ENCODE data around the gene AOPEP. TPM values are rescaled to one million over a fixed set of nuclear protein-coding genes. Genes with fewer than 3 reads are reported as not detected.

The AOPEP gene
- total RNA-seq, 1 experiment from 2014 or later, result 15.0 TPM

DNA sequence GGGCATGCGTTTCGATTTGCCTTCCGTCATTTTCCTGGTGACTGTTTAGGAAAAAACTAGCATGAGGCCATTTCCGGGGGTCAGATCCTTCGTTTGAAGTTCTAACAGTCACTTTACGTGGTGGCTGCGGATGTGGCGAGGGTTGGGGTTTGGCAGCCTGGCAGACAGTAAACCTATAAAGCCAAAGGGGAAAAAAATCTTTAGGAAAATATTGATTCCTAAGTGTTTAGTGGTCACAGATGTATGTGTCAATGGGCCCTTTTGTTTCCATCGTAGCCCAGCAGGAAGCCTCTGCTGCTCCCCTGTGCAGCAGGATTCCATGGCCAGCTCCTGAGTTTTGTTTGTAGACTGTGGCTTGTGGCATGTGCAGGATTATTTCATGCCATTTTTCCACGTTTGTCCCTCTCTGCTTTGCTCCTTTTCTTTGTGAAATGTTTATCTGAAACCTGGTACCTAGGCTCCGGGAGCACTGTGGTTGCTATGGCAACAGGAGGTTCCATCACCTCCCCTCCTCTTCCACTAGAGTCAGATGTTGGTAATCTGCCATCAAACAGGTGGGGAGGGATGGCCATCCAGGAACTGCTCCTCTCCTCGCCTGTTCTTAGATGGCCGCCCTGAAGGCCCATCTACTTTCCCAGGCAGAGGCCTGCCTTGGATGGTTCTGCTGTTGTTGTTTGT, 202.3 kb downstream of the AOPEP start:
- no peak overlapping the region for H3K18ac ChIP-seq (ENCODE audit: insufficient read length, low read depth, low read length)
- no peak overlapping the region for H2BK15ac ChIP-seq (ENCODE audit: low read depth, low read length)
- no peaks in the 10 kb centered on the region for H3K79me1 ChIP-seq (ENCODE audit: insufficient read depth, low read depth, low read length, poor library complexity, severe bottlenecking)
- no peak overlapping the region for H4K8ac ChIP-seq (replicated peaks; ENCODE audit: insufficient read length, low read depth, low read length)
- H3K56ac ChIP-seq (ENCODE audit: insufficient read length, low read depth, low read length), result no peak overlapping the region
- H4K20me1 ChIP-seq (ENCODE audit: control insufficient read depth, insufficient read depth, insufficient read length), result no peaks in the 10 kb centered on the region
- WGBS (ENCODE audit: extremely low coverage, insufficient read length, low lambda C conversion rate), result no CpG with 5 or more reads among the region's 13 CpGs
- TF ChIP-seq, protein P1, sequence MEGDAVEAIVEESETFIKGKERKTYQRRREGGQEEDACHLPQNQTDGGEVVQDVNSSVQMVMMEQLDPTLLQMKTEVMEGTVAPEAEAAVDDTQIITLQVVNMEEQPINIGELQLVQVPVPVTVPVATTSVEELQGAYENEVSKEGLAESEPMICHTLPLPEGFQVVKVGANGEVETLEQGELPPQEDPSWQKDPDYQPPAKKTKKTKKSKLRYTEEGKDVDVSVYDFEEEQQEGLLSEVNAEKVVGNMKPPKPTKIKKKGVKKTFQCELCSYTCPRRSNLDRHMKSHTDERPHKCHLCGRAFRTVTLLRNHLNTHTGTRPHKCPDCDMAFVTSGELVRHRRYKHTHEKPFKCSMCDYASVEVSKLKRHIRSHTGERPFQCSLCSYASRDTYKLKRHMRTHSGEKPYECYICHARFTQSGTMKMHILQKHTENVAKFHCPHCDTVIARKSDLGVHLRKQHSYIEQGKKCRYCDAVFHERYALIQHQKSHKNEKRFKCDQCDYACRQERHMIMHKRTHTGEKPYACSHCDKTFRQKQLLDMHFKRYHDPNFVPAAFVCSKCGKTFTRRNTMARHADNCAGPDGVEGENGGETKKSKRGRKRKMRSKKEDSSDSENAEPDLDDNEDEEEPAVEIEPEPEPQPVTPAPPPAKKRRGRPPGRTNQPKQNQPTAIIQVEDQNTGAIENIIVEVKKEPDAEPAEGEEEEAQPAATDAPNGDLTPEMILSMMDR (conservative IDR thresholded peaks at IDR 0.05), result no peak
- no peak overlapping the region for H3K27ac ChIP-seq (ENCODE audit: insufficient read length, low read depth, low read length)
- no peak overlapping the region for H3K9ac ChIP-seq (ENCODE audit: extremely low read depth, insufficient read length, low read length)
- H3K4me2 ChIP-seq (ENCODE audit: insufficient read depth, insufficient read length, low read length), result no peak overlapping the region
- no peak overlapping the region for H2AFZ ChIP-seq (ENCODE audit: low read length)
- no peaks in the 10 kb centered on the region for H3K9me3 Mint-ChIP-seq
- no peak overlapping the region for H3K4ac ChIP-seq (ENCODE audit: low read depth, low read length)
- no peak overlapping the region for H3K23ac ChIP-seq (ENCODE audit: insufficient read length, low read depth, low read length)
- no peak overlapping the region for H2AK5ac ChIP-seq (ENCODE audit: insufficient read length, low read length)
- peaks cover 0 to 5% (median 2%) of the 10 kb centered on the region in 3 experiments; a peak in 2 of 7 replicates for H3K36me3 Mint-ChIP-seq (ENCODE audit: insufficient read depth in 1 of 3, low read depth in 3 of 3)
- H3K14ac ChIP-seq (ENCODE audit: insufficient read depth, low read length), result no peak overlapping the region
- no peak overlapping the region for H2BK12ac ChIP-seq (ENCODE audit: insufficient read length, low read depth, low read length)
- no peak overlapping the region for H2BK5ac ChIP-seq (ENCODE audit: insufficient read length, low read length)
- H2BK20ac ChIP-seq (ENCODE audit: low read depth, low read length, poor library complexity, severe bottlenecking), result no peak overlapping the region
- peaks cover 20 to 35% of the 10 kb centered on the region in 2 experiments for H3K4me1 Mint-ChIP-seq
- no peak overlapping the region for H4K91ac ChIP-seq (ENCODE audit: insufficient read length, low read depth, low read length)
- no peaks in the 10 kb centered on the region for H3K79me2 ChIP-seq (ENCODE audit: insufficient read depth, low read length)
- no peaks in the 10 kb centered on the region for H3K9me3 ChIP-seq (ENCODE audit: control insufficient read depth, low read depth, low read length)
- H3K27me3 ChIP-seq (ENCODE audit: insufficient read depth, low read length), result no peaks in the 10 kb centered on the region
- no peak overlapping the region for H2BK120ac ChIP-seq (ENCODE audit: low read depth, low read length, poor library complexity, severe bottlenecking)
- peaks cover 1% of the 10 kb centered on the region; the same call in 1 of the 2 replicates for H3K27me3 Mint-ChIP-seq (ENCODE audit: low read depth)
- no peak overlapping the region for H4K5ac ChIP-seq (ENCODE audit: insufficient read length, low read depth, low read length)
- no peak for DNase-seq
- no peak overlapping the region for H3T11ph ChIP-seq (ENCODE audit: low read length)
- H3K27ac Mint-ChIP-seq, result no peak overlapping the region; a peak in 1 of 7 replicates
- H3K23me2 ChIP-seq (ENCODE audit: insufficient read length, low read depth, low read length, poor library complexity, severe bottlenecking), result no peaks in the 10 kb centered on the region
- H3K4me1 ChIP-seq (ENCODE audit: insufficient read depth, low read length), result no peaks in the 10 kb centered on the region
- no peak overlapping the region for H3K4me3 Mint-ChIP-seq
